DOHH2 (cell line): ENCODE measurements around the gene BAHD1.

ENCODE experiments used
- H3F3A ChIP-seq: fragments of 200-600 bp; sonication (generic), shearing (Covaris generic); 2 replicates; pipeline ENCODE4 v1.6.0; 2016; ENCODE audit warnings: antibody characterized with exemption, mild to moderate bottlenecking; ENCODE audit not compliant: control insufficient read depth, insufficient read depth
- H3K27ac ChIP-seq: fragments of 200-600 bp; sonication (generic); 2 replicates; pipeline ENCODE4 v1.5.1; 2014; ENCODE audit warnings: low read depth, mild to moderate bottlenecking, low read length, moderate library complexity
- H3K27me3 ChIP-seq: fragments of 200-600 bp; sonication (generic); 2 replicates; pipeline ENCODE4 v1.6.1; 2014; ENCODE audit warnings: mild to moderate bottlenecking, low read length, mixed read lengths; ENCODE audit not compliant: control insufficient read depth
- H3K36me3 ChIP-seq: fragments of 200-600 bp; sonication (generic); 2 replicates; pipeline ENCODE4 v1.6.1; 2014; ENCODE audit warnings: mild to moderate bottlenecking, low read length, moderate library complexity, mixed read lengths; ENCODE audit not compliant: control insufficient read depth
- H3K4me1 ChIP-seq: fragments of 200-600 bp; sonication (generic); 2 replicates; pipeline ENCODE4 v1.6.1; 2014; ENCODE audit warnings: mild to moderate bottlenecking, low read length, mixed read lengths; ENCODE audit not compliant: control insufficient read depth
- H3K4me2 ChIP-seq: fragments of 200-600 bp; sonication (generic); 2 replicates; pipeline ENCODE4 v1.6.0; 2014; ENCODE audit warnings: mild to moderate bottlenecking, low read length, moderate library complexity
- H3K4me3 ChIP-seq: fragments of 200-600 bp; sonication (generic); 2 replicates; pipeline ENCODE4 v1.5.1; 2014; ENCODE audit warnings: mild to moderate bottlenecking, low read length, mixed read lengths
- H3K79me2 ChIP-seq: fragments of 200-600 bp; sonication (generic); 2 replicates; pipeline ENCODE4 v1.6.1; 2014; ENCODE audit warnings: mild to moderate bottlenecking, low read length, mixed read lengths; ENCODE audit not compliant: control insufficient read depth
- H3K9me2 ChIP-seq: fragments of 200-600 bp; sonication (generic); replicated peaks from 2 replicates; pipeline ENCODE4 v1.6.1; 2014; ENCODE audit warnings: mild to moderate bottlenecking, low read length, mixed read lengths; ENCODE audit not compliant: control insufficient read depth
- H3K9me3 ChIP-seq: fragments of 200-600 bp; sonication (generic); 2 replicates; pipeline ENCODE4 v1.6.1; 2014; ENCODE audit warnings: antibody characterized with exemption, low read length, mixed read lengths; ENCODE audit not compliant: control insufficient read depth, insufficient read depth
- H4K20me1 ChIP-seq: fragments of 200-600 bp; sonication (generic); 2 replicates; pipeline ENCODE4 v1.6.0; 2014; ENCODE audit warnings: low read depth, mild to moderate bottlenecking, antibody characterized with exemption, low read length, moderate library complexity; ENCODE audit not compliant: control insufficient read depth, insufficient read depth
- CTCF ChIP-seq: fragments of 200-600 bp; sonication (generic); IDR thresholded peaks from one replicate; pipeline ENCODE4 v1.5.1; 2014; ENCODE audit warnings: antibody characterized with exemption, mild to moderate bottlenecking, low read depth, low read length; ENCODE audit not compliant: poor library complexity, severe bottlenecking
- EZH2phosphoT487 ChIP-seq: fragments of 200-600 bp; sonication (generic); IDR thresholded peaks from 2 replicates; pipeline ENCODE4 v1.6.1; 2017; ENCODE audit warnings: borderline replicate concordance, mild to moderate bottlenecking, antibody characterized with exemption, low read length, moderate library complexity, mixed read lengths

Gene BAHD1

GRCh38 chr15:40471808-40472150 is 31.0 kb downstream of the BAHD1 start:
- Histone ChIP-seq H3K27me3 (peaks cover 3% of the 10 kb centered on the region; the same call in 1 of the 2 replicates), H3K36me3 (0 out of 2 replicates have a peak, but pooled peaks cover 3% of the 10 kb centered on the region), H3F3A (peaks cover 14% of the 10 kb centered on the region), H3K9me3 (no peaks in the 10 kb centered on the region), H3K79me2 (peaks cover 3% of the 10 kb centered on the region; the same call in 1 of the 2 replicates), H3K27ac (no peak overlapping the region), H3K9me2 (no peaks in the 10 kb centered on the region), H3K4me1 (peaks cover 15% of the 10 kb centered on the region), H3K4me2 (peak overlapping the region; percentile 90), H4K20me1 (no peaks in the 10 kb centered on the region), H3K4me3 (peak overlapping the region; percentile 76)
- TF ChIP-seq EZH2phosphoT487 (no peak), CTCF (no peak)

- H3K9me2 ChIP-seq: no peaks in the 10 kb centered on the region
- H3K36me3 ChIP-seq: no peaks in the 10 kb centered on the region
- peak overlapping the region; percentile 90 for H3K4me2 ChIP-seq
- no peak overlapping the region for H3K27ac ChIP-seq
- H3K4me3 ChIP-seq: peak overlapping the region; percentile 76
- no peaks in the 10 kb centered on the region for H4K20me1 ChIP-seq
- H3K9me3 ChIP-seq: no peaks in the 10 kb centered on the region
- H3F3A ChIP-seq: peaks cover 14% of the 10 kb centered on the region
- TF ChIP-seq EZH2phosphoT487: no peak
- no peak for TF ChIP-seq CTCF
- peaks cover 15% of the 10 kb centered on the region for H3K4me1 ChIP-seq
- peaks cover 7% of the 10 kb centered on the region; the same call in 1 of the 2 replicates for H3K27me3 ChIP-seq
- H3K79me2 ChIP-seq: peaks cover 3% of the 10 kb centered on the region; the same call in 1 of the 2 replicates
These were observed 31.5 kb downstream of the BAHD1 start for GRCh38 chr15:40472171-40472727.

GRCh38 chr15:40474581-40474980 is 33.8 kb downstream of the BAHD1 start:
- Histone ChIP-seq H3K9me2 (no peaks in the 10 kb centered on the region), H3K79me2 (peaks cover 3% of the 10 kb centered on the region; the same call in 1 of the 2 replicates), H3K9me3 (no peaks in the 10 kb centered on the region), H3K4me3 (no peak overlapping the region), H3K4me1 (peaks cover 15% of the 10 kb centered on the region), H4K20me1 (no peaks in the 10 kb centered on the region), H3K27me3 (peaks cover 21% of the 10 kb centered on the region), H3K36me3 (no peaks in the 10 kb centered on the region), H3K27ac (no peak overlapping the region), H3F3A (peaks cover 7% of the 10 kb centered on the region), H3K4me2 (no peak overlapping the region)
- TF ChIP-seq EZH2phosphoT487 (no peak), CTCF (no peak)
